Measurements from ENCODE around the gene PRSS53.

GRCh38 chr16:31073970-31074813 lies 14.6 kb downstream of the PRSS53 start, which contains the start of the genes ZNF646 and ZNF668:
- no peak for TF ChIP-seq HDAC6 (IDR thresholded peaks at IDR 0.05; ENCODE audit: unreplicated experiment)
- no peak for TF ChIP-seq SMC3 (IDR thresholded peaks at IDR 0.05; ENCODE audit: borderline replicate concordance, low read length)

Data from GM12878 (cell line).